BE2C (cell line): Measurements from ENCODE around the gene FHOD3.

Experiments used
- DNase-seq: peaks from one replicate; pipeline ENCODE4 v3.0.0-alpha.2; 2020
- H3K27me3 ChIP-seq: fragments of 250-450 bp; sonication (Bioruptor Pico); 2 replicates; pipeline ENCODE4 v1.5.1; 2020; ENCODE audit warnings: mild to moderate bottlenecking
- H3K36me3 ChIP-seq: fragments of 250-450 bp; sonication (Bioruptor Pico); 2 replicates; pipeline ENCODE4 v1.5.1; 2020; ENCODE audit warnings: mild to moderate bottlenecking
- H3K4me1 ChIP-seq: fragments of 250-450 bp; sonication (Bioruptor Pico); 2 replicates; pipeline ENCODE4 v1.5.1; 2020
- H3K4me3 ChIP-seq: 2 replicates; pipeline ENCODE4 v1.5.1; 2011; ENCODE audit warnings: low read depth, low read length
- H3K9me3 ChIP-seq: fragments of 250-450 bp; sonication (Bioruptor Pico); 2 replicates; pipeline ENCODE4 v1.5.1; 2020
- CTCF ChIP-seq: IDR thresholded peaks from 2 replicates; pipeline ENCODE4 v1.5.1; 2012; ENCODE audit warnings: mild to moderate bottlenecking, low read depth, low read length

FHOD3 gene

GRCh38 chr18:36593641-36594040, 296.1 kb downstream of the FHOD3 start:
- no peaks in the 10 kb centered on the region for H3K4me1 ChIP-seq
- no peak for DNase-seq

DNA sequence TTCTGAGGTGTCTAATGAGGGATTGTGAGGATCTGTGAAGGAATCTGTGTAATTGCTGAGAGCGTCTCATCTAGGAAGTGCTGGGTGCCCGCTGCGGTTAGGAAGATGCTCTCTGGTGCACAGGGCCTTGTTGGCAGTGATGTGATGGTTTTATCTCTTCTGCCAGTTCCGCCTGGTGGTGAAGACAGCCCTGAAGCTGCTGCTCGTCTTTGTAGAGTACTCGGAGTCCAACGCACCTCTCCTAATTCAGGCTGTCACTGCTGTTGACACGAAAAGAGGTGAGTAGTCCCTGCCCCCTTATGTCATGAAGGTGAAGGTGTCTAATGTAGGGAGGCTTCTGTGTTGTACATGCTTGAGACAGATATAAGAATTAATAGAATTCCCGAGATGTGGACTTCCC, 297.1 kb downstream of the FHOD3 start:
- H3K9me3 ChIP-seq = no peaks in the 10 kb centered on the region
- H3K4me1 ChIP-seq = no peaks in the 10 kb centered on the region
- TF ChIP-seq CTCF = no peak
- no peaks in the 10 kb centered on the region for H3K27me3 ChIP-seq
- no peaks in the 10 kb centered on the region for H3K36me3 ChIP-seq
- H3K4me3 ChIP-seq = no peak overlapping the region
- DNase-seq = no peak

More at GRCh38 chr18:36593641-36594040, 296.1 kb downstream of the FHOD3 start:
- no peak for TF ChIP-seq CTCF
- H3K36me3 ChIP-seq = no peaks in the 10 kb centered on the region
- no peaks in the 10 kb centered on the region for H3K27me3 ChIP-seq
- no peak overlapping the region for H3K4me3 ChIP-seq
- H3K9me3 ChIP-seq = no peaks in the 10 kb centered on the region

GRCh38 chr18:36595046-36595817, 297.7 kb downstream of the FHOD3 start:
- H3K4me3 ChIP-seq = no peak overlapping the region
- H3K9me3 ChIP-seq = no peaks in the 10 kb centered on the region
- no peaks in the 10 kb centered on the region for H3K36me3 ChIP-seq
- no peaks in the 10 kb centered on the region for H3K27me3 ChIP-seq
- DNase-seq = no peak
- TF ChIP-seq CTCF = no peak
- H3K4me1 ChIP-seq = no peaks in the 10 kb centered on the region

DNA sequence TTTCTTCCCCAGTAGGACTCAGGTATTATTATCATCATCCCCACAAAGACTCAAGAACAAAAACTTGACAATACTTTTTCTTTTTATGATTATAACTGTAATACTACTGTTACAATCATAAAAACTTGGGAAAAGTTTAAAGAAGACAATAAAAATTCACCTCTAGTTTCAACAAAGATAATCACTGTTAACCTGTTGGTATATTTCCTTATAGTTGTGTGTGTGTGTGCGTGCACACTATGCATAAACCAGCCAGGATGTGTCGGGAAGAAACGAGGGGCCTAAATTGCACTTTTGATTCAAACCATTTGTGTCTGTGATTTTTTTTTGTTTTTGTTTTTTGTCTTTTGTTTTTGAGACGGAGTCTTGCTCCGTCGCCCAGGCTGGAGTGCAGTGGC, 298.3 kb downstream of the FHOD3 start:
- Histone ChIP-seq H3K4me3 (no peak overlapping the region), H3K9me3 (no peaks in the 10 kb centered on the region), H3K4me1 (no peaks in the 10 kb centered on the region), H3K27me3 (no peaks in the 10 kb centered on the region), H3K36me3 (no peaks in the 10 kb centered on the region)
- DNase-seq = no peak
- no peak for TF ChIP-seq CTCF

GRCh38 chr18:36597636-36598035, 300.1 kb downstream of the FHOD3 start:
- H3K9me3 ChIP-seq = no peaks in the 10 kb centered on the region
- DNase-seq = no peak
- no peak overlapping the region for H3K4me3 ChIP-seq
- no peaks in the 10 kb centered on the region for H3K27me3 ChIP-seq
- H3K36me3 ChIP-seq = no peaks in the 10 kb centered on the region
- no peak for TF ChIP-seq CTCF
- H3K4me1 ChIP-seq = no peaks in the 10 kb centered on the region

GRCh38 chr18:36600548-36600947, 303.0 kb downstream of the FHOD3 start:
- no peak for TF ChIP-seq CTCF
- Histone ChIP-seq H3K27me3 (no peaks in the 10 kb centered on the region), H3K9me3 (no peaks in the 10 kb centered on the region), H3K4me3 (no peak overlapping the region), H3K4me1 (no peaks in the 10 kb centered on the region), H3K36me3 (no peaks in the 10 kb centered on the region)
- DNase-seq = no peak
